Small intestine (tissue), 7 donors: ENCODE results near the gene NDUFV3. TPM values are rescaled to one million over a fixed set of nuclear protein-coding genes. Genes with fewer than 3 reads are reported as not detected.
"Not testable (repeated sequence)": the region's sequence is repeated elsewhere in the genome, so short reads cannot be mapped to it uniquely, and the experiment has no call there.

Experiments used
- DNase-seq, 2 donors: peaks; one replicate each; pipeline versions ENCODE4 v3.0.0 to v3.0.0-alpha.2; 2013
- FAIRE-seq: peaks from 2 replicates; lab custom pipeline; 2012; peaks lifted over from hg19 to GRCh38; lab: Jason Lieb, UNC
- H3K27ac ChIP-seq, 3 donors: one replicate each; pipeline ENCODE4 v1.5.1; 2013; ENCODE audit warnings: low read length in 2 of 3, mild to moderate bottlenecking in 2 of 3, control low read depth in 1 of 3, inconsistent platforms in 1 of 3, low read depth in 1 of 3, moderate library complexity in 1 of 3
- H3K27me3 ChIP-seq, 3 donors: one replicate each; pipeline ENCODE4 v1.6.1; 2013; ENCODE audit warnings: low read length in 3 of 3, inconsistent platforms in 1 of 3; ENCODE audit not compliant: control insufficient read depth in 3 of 3, insufficient read depth in 3 of 3
- H3K36me3 ChIP-seq, 3 donors: one replicate each; pipeline ENCODE4 v1.6.1; 2013; ENCODE audit warnings: low read length in 3 of 3, inconsistent platforms in 1 of 3, low read depth in 1 of 3, mild to moderate bottlenecking in 1 of 3, moderate library complexity in 1 of 3; ENCODE audit not compliant: control insufficient read depth in 3 of 3, insufficient read depth in 2 of 3
- H3K4me1 ChIP-seq, 3 donors: one replicate each; pipeline ENCODE4 v1.6.1; 2013; ENCODE audit warnings: low read length in 2 of 3, inconsistent platforms in 1 of 3, low read depth in 1 of 3, mild to moderate bottlenecking in 1 of 3, moderate library complexity in 1 of 3; ENCODE audit not compliant: control insufficient read depth in 3 of 3, insufficient read depth in 2 of 3
- H3K4me3 ChIP-seq, 3 donors: one replicate each; pipeline ENCODE4 v1.5.1; 2013; ENCODE audit warnings: low read length in 3 of 3, control low read depth in 1 of 3, inconsistent platforms in 1 of 3, low read depth in 1 of 3, mild to moderate bottlenecking in 1 of 3, moderate library complexity in 1 of 3
- H3K9me3 ChIP-seq, 2 donors: one replicate each; pipeline ENCODE4 v1.6.1; 2013; ENCODE audit warnings: low read depth in 1 of 2, low read length in 1 of 2; ENCODE audit not compliant: control insufficient read depth in 2 of 2, insufficient read depth in 1 of 2
- WGBS, 3 donors: extraction: QIAGEN DNeasy Blood & Tissue Kit; methylation state at CpG; one replicate each; pipeline ENCODE4 v1.1.7; 2013; 5-methylcytosine and 5-hydroxymethylcytosine counted together
- polyA plus RNA-seq, 4 donors: library from polyadenylated mRNA; stranded (reverse) in 3 of 4; unstranded in 1 of 4; fragments of 200-250 nt in 3 of 4; fragments of 120-200 nt in 1 of 4; gene quantifications; one replicate each; pipeline versions ENCODE4 v1.2.1 to v1.2.3, GENCODE V29; 2013
- donor health status: healthy with polysubstance abuse.
- donor health status: control.
- donor health status: control.
- donor health status: Bipolar disorder and iron deficiency.
- donor health status: healthy.

NDUFV3 gene
- polyA plus RNA-seq, 4 donors: 15.9 to 29.2 (median 19.4) TPM

DNA sequence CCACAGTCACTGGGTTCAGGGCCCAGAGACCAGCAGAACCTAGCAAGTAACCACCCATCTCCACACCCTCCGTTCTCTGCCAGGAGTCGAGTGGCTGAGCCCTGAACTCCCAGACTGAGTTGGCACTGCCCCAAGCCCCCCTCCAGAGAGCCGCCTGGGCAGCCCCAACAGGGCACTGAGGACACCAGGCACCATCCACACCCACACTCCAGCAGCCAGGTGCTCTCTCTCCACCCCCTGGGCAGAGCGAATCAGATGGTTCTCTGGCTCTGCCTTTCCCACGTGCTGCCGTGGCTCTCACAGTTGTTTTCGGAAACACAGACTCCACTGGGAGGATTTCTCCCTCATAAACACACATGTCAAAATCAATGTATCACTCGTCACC lies 27.3 kb upstream of the NDUFV3 start:
- DNase-seq (no peak), FAIRE-seq (no peak)

DNA sequence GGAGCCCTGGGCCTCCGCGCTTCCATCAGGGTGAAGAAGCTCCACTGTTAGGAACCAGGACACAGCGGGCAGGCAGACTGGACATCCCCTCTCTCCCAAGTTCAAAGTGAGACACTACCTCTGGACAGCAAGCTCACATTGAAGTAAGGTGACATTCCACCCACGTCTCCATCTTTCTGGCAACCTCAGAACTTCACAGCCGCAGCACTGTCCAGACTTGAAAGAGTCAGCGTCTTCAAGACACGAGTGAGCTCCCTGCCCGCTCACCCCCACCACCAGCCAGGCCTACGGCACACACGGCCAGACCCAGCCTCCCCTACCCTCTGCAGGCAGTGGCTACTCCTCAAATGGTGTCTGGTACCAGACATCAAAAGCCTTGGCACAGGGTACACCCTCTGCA lies 24.9 kb upstream of the NDUFV3 start:
- Histone ChIP-seq H3K36me3 (peaks cover 4 to 88% (median 16%) of the 10 kb centered on the region in 3 donors), H3K27ac (no peak overlapping the region), H3K4me3 (no peak overlapping the region), H3K9me3 (no peaks in the 10 kb centered on the region), H3K27me3 (no peaks in the 10 kb centered on the region), H3K4me1 (no peaks in the 10 kb centered on the region)
- FAIRE-seq (no peak), DNase-seq (no peak)
- 92 to 95% (median 94%) methylated on average over 10 of the region's 10 CpGs for WGBS, 3 donors

More for the DNA sequence above, 27.3 kb upstream of the NDUFV3 start:
- Histone ChIP-seq H3K27ac (no peak overlapping the region), H3K27me3 (no peaks in the 10 kb centered on the region), H3K4me3 (no peak overlapping the region), H3K4me1 (no peaks in the 10 kb centered on the region), H3K9me3 (no peaks in the 10 kb centered on the region), H3K36me3 (peaks cover 2 to 87% (median 10%) of the 10 kb centered on the region in 3 donors)
- 77 to 83% (median 81%) methylated on average over 6 to 8 of the region's 8 CpGs for WGBS, 3 donors

DNA sequence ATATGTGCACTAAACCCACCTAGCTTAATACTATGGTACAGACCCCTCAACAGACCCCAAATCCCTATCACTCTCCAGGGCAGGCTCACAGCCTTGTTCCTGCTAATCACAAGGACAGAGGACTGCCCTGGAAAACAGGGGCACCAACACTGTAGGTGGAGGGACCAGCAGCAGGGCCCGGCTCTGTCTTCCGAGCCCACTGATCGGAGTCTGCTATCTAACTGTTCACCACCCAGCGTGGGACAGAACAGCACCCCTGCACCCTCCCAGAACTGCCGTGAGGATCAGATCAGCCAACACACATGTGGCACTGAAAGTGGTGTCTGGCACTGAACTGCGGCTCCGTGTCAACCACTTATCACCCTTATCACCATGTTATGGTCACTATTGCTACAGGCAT lies 20.0 kb upstream of the NDUFV3 start:
- no peak for FAIRE-seq
- 89 to 93% (median 93%) methylated on average over 7 of the region's 7 CpGs for WGBS, 3 donors
- peaks cover 6 to 69% (median 19%) of the 10 kb centered on the region in 3 donors for H3K36me3 ChIP-seq

DNA sequence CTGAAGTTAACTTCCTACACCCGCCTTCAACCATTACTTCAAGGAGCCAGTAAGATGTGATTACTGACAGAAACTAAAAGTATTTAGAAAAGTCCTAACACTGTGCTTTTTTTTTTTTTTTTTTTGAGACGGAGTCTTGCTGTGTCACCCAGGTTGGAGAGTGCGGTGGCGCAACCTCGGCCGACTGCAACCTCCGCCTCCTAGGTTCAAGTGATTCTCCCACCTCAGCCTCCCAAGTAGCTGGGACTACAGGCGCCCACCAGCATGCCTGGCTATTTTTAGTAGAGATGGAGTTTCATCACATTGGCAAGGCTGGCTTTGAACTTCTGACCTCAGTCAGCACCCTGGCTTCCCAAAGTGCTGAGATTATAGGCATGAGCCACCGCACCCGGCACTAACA lies 17.3 kb upstream of the NDUFV3 start:
- H3K4me1 ChIP-seq, H3K27me3 ChIP-seq, DNase-seq, H3K9me3 ChIP-seq, H3K27ac ChIP-seq, FAIRE-seq, H3K4me3 ChIP-seq: not testable (repeated sequence)
- 95 to 96% (median 95%) methylated on average over 10 of the region's 10 CpGs for WGBS, 3 donors
- H3K36me3 ChIP-seq: peaks cover 6 to 46% (median 10%) of the 10 kb centered on the region in 3 donors

More for the DNA sequence above, 20.0 kb upstream of the NDUFV3 start:
- Histone ChIP-seq H3K4me1 (peaks cover 0 to 2% (median 0%) of the 10 kb centered on the region in 3 donors), H3K9me3 (no peaks in the 10 kb centered on the region), H3K27me3 (no peaks in the 10 kb centered on the region), H3K4me3 (no peak overlapping the region), H3K27ac (no peak overlapping the region)
- no peak for DNase-seq

DNA sequence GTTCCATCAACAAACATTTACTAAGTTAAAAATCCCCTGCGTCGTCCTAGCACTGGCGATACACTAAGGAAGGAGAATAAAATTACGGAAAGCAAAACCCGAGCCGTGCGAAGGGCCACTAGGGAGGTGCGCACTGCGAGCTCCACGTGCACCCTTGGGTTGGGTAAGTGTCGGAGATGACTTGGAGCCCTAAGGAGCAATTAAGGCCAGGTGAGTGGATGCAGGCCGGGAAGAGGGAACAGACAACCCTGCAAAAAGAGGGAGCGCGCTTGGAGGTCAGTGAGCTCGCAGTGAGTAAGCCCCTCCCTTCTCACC lies 14.5 kb upstream of the NDUFV3 start:
- Histone ChIP-seq H3K9me3 (no peaks in the 10 kb centered on the region), H3K27ac (peak overlapping the region; percentile 14 to 94 (median 82)), H3K27me3 (no peaks in the 10 kb centered on the region), H3K36me3 (peaks cover 2 to 20% (median 3%) of the 10 kb centered on the region in 3 donors), H3K4me3 (peak overlapping the region; percentile 71 to 99 (median 95)), H3K4me1 (peaks cover 0 to 8% (median 2%) of the 10 kb centered on the region in 3 donors)
- DNase-seq: no peak
- 0% methylated on average over 14 to 15 of the region's 15 CpGs for WGBS, 3 donors
- FAIRE-seq: no peak

DNA sequence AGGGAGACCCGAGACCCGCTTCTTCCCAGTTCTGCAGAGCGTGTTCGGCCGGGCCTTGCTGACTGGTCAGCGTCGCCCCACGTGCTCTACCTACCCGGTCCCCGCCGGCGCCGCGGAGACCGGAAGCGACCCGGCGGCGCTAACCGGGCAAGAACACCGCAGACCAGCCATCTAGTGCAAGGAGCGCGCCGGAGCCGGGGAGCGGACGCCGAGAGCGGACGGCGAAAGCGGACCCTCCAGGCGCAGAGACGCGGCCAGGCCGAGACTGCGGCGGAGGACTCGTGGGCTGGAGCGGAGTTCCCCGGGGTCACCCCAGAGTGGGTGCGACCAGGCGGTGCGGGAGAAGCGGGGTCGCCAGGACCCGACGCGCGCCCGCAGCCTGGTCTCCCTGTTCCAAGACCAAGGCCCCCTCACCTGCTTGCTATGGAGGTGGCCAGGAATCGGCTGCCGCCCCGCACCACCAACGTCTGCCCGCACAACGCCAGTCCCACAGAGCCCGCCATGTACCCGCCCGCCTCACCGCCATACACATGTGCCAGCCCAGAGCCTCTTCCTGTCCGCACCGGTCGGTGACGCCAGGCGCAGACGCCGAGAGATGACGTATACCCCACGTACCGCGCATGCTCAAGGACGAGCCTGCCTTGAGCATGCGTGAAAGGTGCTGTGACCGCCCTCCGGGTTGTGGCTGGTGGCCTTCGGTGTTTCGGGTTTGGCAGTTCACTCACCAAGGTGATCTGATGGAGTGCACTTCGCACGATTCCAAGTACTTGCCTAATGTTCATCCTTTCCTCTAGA lies 13.9 kb upstream of the NDUFV3 start, which contains the start of gene WDR4:
WDR4 (minus strand) TSS at position 547 of the 795 bp plus-strand sequence; CDS start at position 503, 44 bp downstream.
- peak within 1 kb of the TSS; percentile 71 to 99 (median 95) for H3K4me3 ChIP-seq
- FAIRE-seq (no peak), DNase-seq (peak; percentile 98 to 100)
- H3K27ac ChIP-seq: peak within 1 kb of the TSS; percentile 75 to 94 (median 82)
- WGBS, 3 donors: 0% methylated on average over 67 to 80 of the region's 80 CpGs
- no peaks in the 10 kb centered on the region for H3K9me3 ChIP-seq
- peaks cover 0 to 8% (median 2%) of the 10 kb centered on the region in 3 donors for H3K4me1 ChIP-seq
- H3K36me3 ChIP-seq: peaks cover 0 to 17% (median 3%) of the 10 kb centered on the region in 3 donors
- no peaks in the 10 kb centered on the region for H3K27me3 ChIP-seq

DNA sequence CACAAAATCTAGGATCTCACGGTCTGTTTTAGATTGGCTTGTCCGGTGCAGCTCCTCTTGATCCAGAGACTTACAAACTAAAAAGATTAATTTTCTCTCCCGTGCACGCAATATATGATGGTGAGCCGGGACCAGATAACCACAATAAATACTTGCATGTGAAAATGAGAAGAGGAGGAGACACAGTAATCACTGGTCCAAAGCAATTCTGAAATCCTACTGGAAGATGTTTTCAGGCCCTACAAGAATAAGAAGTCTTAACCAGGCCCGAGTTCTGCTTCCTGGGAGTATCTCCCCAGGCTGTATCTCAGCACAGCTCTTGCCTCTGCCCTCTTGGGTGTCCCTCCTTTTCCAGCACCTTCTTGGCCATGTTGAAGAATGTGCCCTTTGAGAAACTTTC lies 12.8 kb upstream of the NDUFV3 start:
- 95 to 96% (median 95%) methylated on average over 6 of the region's 6 CpGs for WGBS, 3 donors
- Histone ChIP-seq H3K27me3 (no peaks in the 10 kb centered on the region), H3K27ac (no peak overlapping the region), H3K9me3 (no peaks in the 10 kb centered on the region), H3K4me1 (peaks cover 0 to 8% (median 2%) of the 10 kb centered on the region in 3 donors), H3K36me3 (peaks cover 0 to 8% (median 3%) of the 10 kb centered on the region in 3 donors), H3K4me3 (peak overlapping the region in 2 of 3 donors; percentile 71 to 99)
- DNase-seq (no peak), FAIRE-seq (no peak)

DNA sequence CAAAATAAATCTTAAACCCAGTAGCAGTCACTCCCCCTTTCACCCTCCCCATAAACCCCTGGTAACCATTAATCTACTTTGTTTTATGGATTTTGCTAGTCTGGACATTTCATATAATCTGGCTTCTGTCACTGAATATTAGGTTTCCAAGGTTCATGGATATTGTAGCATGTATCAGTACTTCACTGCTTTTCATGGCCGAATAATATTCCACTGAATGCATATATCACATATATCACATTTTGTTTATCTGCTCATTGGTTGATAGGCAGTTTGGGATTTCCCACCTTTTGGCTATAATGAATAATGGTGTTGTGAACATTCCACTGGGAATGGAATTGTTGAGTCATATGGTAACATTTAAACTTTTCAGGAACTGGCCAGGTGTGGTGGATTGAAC lies 9.2 kb upstream of the NDUFV3 start:
- Histone ChIP-seq H3K27me3 (no peaks in the 10 kb centered on the region), H3K36me3 (no peaks in the 10 kb centered on the region), H3K9me3 (no peaks in the 10 kb centered on the region), H3K27ac (no peak overlapping the region), H3K4me1 (peaks cover 0 to 4% (median 2%) of the 10 kb centered on the region in 3 donors), H3K4me3 (no peak overlapping the region)
- whole genome bisulfite sequencing, 3 donors: 59 to 94% (median 88%) methylated on average over 1 of the region's 1 CpG
- FAIRE-seq (no peak), DNase-seq (no peak)
